A673 (cell line): ENCODE results near the gene SLX4IP. TPM values are rescaled to one million over a fixed set of nuclear protein-coding genes. Genes with fewer than 3 reads are reported as not detected.

Experiments
- BruUV-seq: library from RNA; stranded (reverse); fragments of 400-500 nt; replicated peaks from 2 replicates; lab custom pipeline; 2021; lab: Mats Ljungman, UMichigan
- CTCF ChIA-PET: fragments of 300-600 bp; sonication (Branson Sonifier 250); formaldehyde crosslinking; loops from one replicate; lab custom pipeline; 2022; ENCODE audit warnings: antibody characterized with exemption; lab: Charles Lee
- POLR2A ChIA-PET: fragments of 300-600 bp; sonication (Branson Sonifier 250); formaldehyde crosslinking; loops from one replicate; lab custom pipeline; 2022; ENCODE audit warnings: antibody characterized with exemption; ENCODE audit not compliant: low non-redundant PET; lab: Charles Lee
- DNase-seq: peaks from one replicate; pipeline ENCODE4 v3.0.0-alpha.2; 2015; ENCODE audit warnings: low spot score
- H3K27ac ChIP-seq: fragments of 200-600 bp; sonication (generic); 2 replicates; pipeline ENCODE4 v1.5.1; 2016; ENCODE audit warnings: mixed run types, low read depth, mild to moderate bottlenecking, mixed read lengths, antibody characterized with exemption, low read length; ENCODE audit not compliant: poor library complexity, severe bottlenecking
- H3K27me3 ChIP-seq: fragments of 200-600 bp; sonication (generic); replicated peaks from 2 replicates; pipeline ENCODE4 v1.6.1; 2017; ENCODE audit warnings: mixed run types, low read depth, mild to moderate bottlenecking, mixed read lengths, antibody characterized with exemption, low read length; ENCODE audit not compliant: insufficient read depth, poor library complexity
- H3K36me3 ChIP-seq: fragments of 200-600 bp; sonication (generic); 2 replicates; pipeline ENCODE4 v1.6.1; 2016; ENCODE audit warnings: mixed run types, mild to moderate bottlenecking, mixed read lengths, antibody characterized with exemption, low read length; ENCODE audit not compliant: insufficient read depth, poor library complexity, severe bottlenecking
- H3K4me1 ChIP-seq: fragments of 200-600 bp; sonication (generic); 2 replicates; pipeline ENCODE4 v1.6.1; 2017; ENCODE audit warnings: mixed run types, mild to moderate bottlenecking, mixed read lengths, antibody characterized with exemption, low read length; ENCODE audit not compliant: insufficient read depth, poor library complexity, severe bottlenecking
- H3K4me3 ChIP-seq: fragments of 200-600 bp; sonication (generic); 2 replicates; pipeline ENCODE4 v1.5.1; 2016; ENCODE audit warnings: low read depth, mixed run types, mild to moderate bottlenecking, mixed read lengths, low read length; ENCODE audit not compliant: poor library complexity, severe bottlenecking
- H3K9me3 ChIP-seq: fragments of 200-600 bp; sonication (generic); 2 replicates; pipeline ENCODE4 v1.6.1; 2016; ENCODE audit warnings: mixed run types, low read depth, mild to moderate bottlenecking, mixed read lengths, antibody characterized with exemption, low read length; ENCODE audit not compliant: poor library complexity, severe bottlenecking
- EZH2 ChIP-seq: fragments of 200-600 bp; sonication (generic); IDR thresholded peaks from 2 replicates; pipeline ENCODE4 v1.6.1; 2017; ENCODE audit warnings: borderline replicate concordance, low read depth, mild to moderate bottlenecking, mixed read lengths, antibody characterized with exemption, low read length; ENCODE audit not compliant: poor library complexity, severe bottlenecking
- intact Hi-C: fragments of 100-400 bp; cut with micrococcal nuclease; formaldehyde crosslinking; loops from one replicate; pipeline ENCODE4 v1.10.0; 2022; ENCODE audit not compliant: unreplicated experiment
- total RNA-seq: library from RNA; stranded (reverse); gene quantifications from 2 replicates; pipeline ENCODE4 v1.2.3, GENCODE V29; 2021
- TF ChIP-seq, protein P1 (sequence below): fragments of 300-800, 200-600 bp; sonication (generic); conservative IDR thresholded peaks from 2 replicates; pipeline ENCODE4 v1.5.1; 2017; ENCODE audit warnings: low read depth, mild to moderate bottlenecking, antibody characterized with exemption, low read length, moderate library complexity, mixed read lengths

Gene SLX4IP
- total RNA-seq, 1 experiment from 2014 or later, result 9.8 TPM

- Histone ChIP-seq H3K36me3 (no peaks in the 10 kb centered on the region), H3K9me3 (no peaks in the 10 kb centered on the region), H3K27me3 (no peaks in the 10 kb centered on the region), H3K4me1 (peaks cover 36% of the 10 kb centered on the region), H3K27ac (peak overlapping the region; percentile 39), H3K4me3 (no peak overlapping the region)
- TF ChIP-seq, protein P1, sequence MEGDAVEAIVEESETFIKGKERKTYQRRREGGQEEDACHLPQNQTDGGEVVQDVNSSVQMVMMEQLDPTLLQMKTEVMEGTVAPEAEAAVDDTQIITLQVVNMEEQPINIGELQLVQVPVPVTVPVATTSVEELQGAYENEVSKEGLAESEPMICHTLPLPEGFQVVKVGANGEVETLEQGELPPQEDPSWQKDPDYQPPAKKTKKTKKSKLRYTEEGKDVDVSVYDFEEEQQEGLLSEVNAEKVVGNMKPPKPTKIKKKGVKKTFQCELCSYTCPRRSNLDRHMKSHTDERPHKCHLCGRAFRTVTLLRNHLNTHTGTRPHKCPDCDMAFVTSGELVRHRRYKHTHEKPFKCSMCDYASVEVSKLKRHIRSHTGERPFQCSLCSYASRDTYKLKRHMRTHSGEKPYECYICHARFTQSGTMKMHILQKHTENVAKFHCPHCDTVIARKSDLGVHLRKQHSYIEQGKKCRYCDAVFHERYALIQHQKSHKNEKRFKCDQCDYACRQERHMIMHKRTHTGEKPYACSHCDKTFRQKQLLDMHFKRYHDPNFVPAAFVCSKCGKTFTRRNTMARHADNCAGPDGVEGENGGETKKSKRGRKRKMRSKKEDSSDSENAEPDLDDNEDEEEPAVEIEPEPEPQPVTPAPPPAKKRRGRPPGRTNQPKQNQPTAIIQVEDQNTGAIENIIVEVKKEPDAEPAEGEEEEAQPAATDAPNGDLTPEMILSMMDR, result no peak
- no peak for TF ChIP-seq EZH2
- ChIA-PET CTCF (interaction anchor here (0.6 to 0.9 kb wide), 2 partner anchors 41 to 857 kb away, joined by 3 to 12 read pairs; partner anchors contain the start of gene MKKS), POLR2A (interaction anchor here (0.5 kb wide), 1 partner anchor 11 kb away, joined by 3 read pairs; no protein-coding TSS in a partner anchor)
- peak; percentile 62 for DNase-seq
- no TSS peak for BruUV-seq
- intact Hi-C loops, result no loop called here
Measured at GRCh38 chr20:10475225-10475624, 40.1 kb downstream of the SLX4IP start.

GRCh38 chr20:10476319-10476724 is 41.2 kb downstream of the SLX4IP start:
- POLR2A ChIA-PET, result no interaction called here
- intact Hi-C loops, result no loop called here

GRCh38 chr20:10478205-10478604 is 43.1 kb downstream of the SLX4IP start:
- Histone ChIP-seq H3K9me3 (no peaks in the 10 kb centered on the region), H3K27me3 (no peaks in the 10 kb centered on the region), H3K27ac (no peak overlapping the region), H3K4me3 (no peak overlapping the region), H3K36me3 (no peaks in the 10 kb centered on the region), H3K4me1 (peaks cover 23% of the 10 kb centered on the region)
- intact Hi-C loops, result no loop called here
- TF ChIP-seq EZH2, result no peak
- TF ChIP-seq, protein P1, result no peak
- ChIA-PET POLR2A (no interaction called here), CTCF (no interaction called here)
- DNase-seq, result no peak
- no TSS peak for BruUV-seq

More at GRCh38 chr20:10476319-10476724, 41.2 kb downstream of the SLX4IP start:
- peaks cover 25% of the 10 kb centered on the region for H3K4me1 ChIP-seq
- CTCF ChIA-PET, result interaction anchor here (0.5 kb wide), 1 partner anchor 29 kb away, joined by 3 read pairs; no protein-coding TSS in a partner anchor
- no peak overlapping the region for H3K27ac ChIP-seq
- H3K36me3 ChIP-seq, result no peaks in the 10 kb centered on the region
- DNase-seq, result no peak
- H3K4me3 ChIP-seq, result no peak overlapping the region
- no peaks in the 10 kb centered on the region for H3K27me3 ChIP-seq
- no peaks in the 10 kb centered on the region for H3K9me3 ChIP-seq
- no TSS peak for BruUV-seq
- TF ChIP-seq EZH2, result no peak
- TF ChIP-seq, protein P1, result no peak
